Loucy (cell line): ENCODE data around the gene PRKCE.

ENCODE experiments used
- H2AFZ ChIP-seq: fragments of 200-600 bp; sonication (generic); 2 replicates; pipeline ENCODE4 v1.6.0; 2016; ENCODE audit warnings: antibody characterized with exemption, mild to moderate bottlenecking, low read length, moderate library complexity
- H3F3A ChIP-seq: fragments of 200-600 bp; 2 replicates; pipeline ENCODE4 v1.6.0; 2016; ENCODE audit warnings: antibody characterized with exemption, low read depth, mild to moderate bottlenecking
- H3K27me3 ChIP-seq: fragments of 200-600 bp; sonication (generic); 2 replicates; pipeline ENCODE4 v1.6.1; 2014; ENCODE audit warnings: low read length, mild to moderate bottlenecking; ENCODE audit not compliant: insufficient read depth, poor library complexity, severe bottlenecking
- H3K36me3 ChIP-seq: fragments of 200-600 bp; sonication (generic); 2 replicates; pipeline ENCODE4 v1.6.1; 2016; ENCODE audit warnings: low read length; ENCODE audit not compliant: insufficient read depth
- H3K4me1 ChIP-seq: fragments of 200-600 bp; sonication (generic); 2 replicates; pipeline ENCODE4 v1.5.1; 2014; ENCODE audit warnings: low read length, mild to moderate bottlenecking; ENCODE audit not compliant: insufficient read depth, poor library complexity, severe bottlenecking
- H3K4me2 ChIP-seq: fragments of 200-600 bp; sonication (generic); 2 replicates; pipeline ENCODE4 v1.6.0; 2014; ENCODE audit warnings: antibody characterized with exemption, low read length, low read depth, mild to moderate bottlenecking; ENCODE audit not compliant: poor library complexity, severe bottlenecking
- H3K4me3 ChIP-seq: fragments of 200-600 bp; sonication (generic); 2 replicates; pipeline ENCODE4 v1.5.1; 2014; ENCODE audit warnings: low read length, mild to moderate bottlenecking, mixed read lengths; ENCODE audit not compliant: poor library complexity, severe bottlenecking
- H3K79me2 ChIP-seq: fragments of 200-600 bp; sonication (generic); 2 replicates; pipeline ENCODE4 v1.6.1; 2014; ENCODE audit warnings: low read length; ENCODE audit not compliant: insufficient read depth
- H3K9ac ChIP-seq: fragments of 200-600 bp; sonication (generic); 2 replicates; pipeline ENCODE4 v1.6.0; 2014; ENCODE audit warnings: mild to moderate bottlenecking, low read depth, low read length, moderate library complexity; ENCODE audit not compliant: poor library complexity, severe bottlenecking
- H3K9me2 ChIP-seq: fragments of 200-600 bp; sonication (generic); replicated peaks from 2 replicates; pipeline ENCODE4 v1.6.1; 2016; ENCODE audit warnings: low read depth, low read length, mixed read lengths
- H3K9me3 ChIP-seq: fragments of 200-600 bp; sonication (generic); 2 replicates; pipeline ENCODE4 v1.6.1; 2014; ENCODE audit warnings: mild to moderate bottlenecking, antibody characterized with exemption, low read length, low read depth; ENCODE audit not compliant: insufficient read depth
- H4K20me1 ChIP-seq: fragments of 200-600 bp; sonication (generic); 2 replicates; pipeline ENCODE4 v1.6.0; 2014; ENCODE audit warnings: antibody characterized with exemption, low read length, mild to moderate bottlenecking; ENCODE audit not compliant: insufficient read depth, poor library complexity, severe bottlenecking
- EZH2phosphoT487 ChIP-seq: fragments of 200-600 bp; IDR thresholded peaks from 2 replicates; pipeline ENCODE4 v1.6.1; 2018; ENCODE audit warnings: antibody characterized with exemption, mild to moderate bottlenecking, moderate library complexity, borderline replicate concordance
- TF ChIP-seq, protein P1 (sequence below): fragments of 200-600 bp; sonication (generic); conservative IDR thresholded peaks from 2 replicates; pipeline ENCODE4 v1.5.1; 2014; ENCODE audit warnings: mild to moderate bottlenecking, antibody characterized with exemption, low read length

Gene PRKCE

DNA sequence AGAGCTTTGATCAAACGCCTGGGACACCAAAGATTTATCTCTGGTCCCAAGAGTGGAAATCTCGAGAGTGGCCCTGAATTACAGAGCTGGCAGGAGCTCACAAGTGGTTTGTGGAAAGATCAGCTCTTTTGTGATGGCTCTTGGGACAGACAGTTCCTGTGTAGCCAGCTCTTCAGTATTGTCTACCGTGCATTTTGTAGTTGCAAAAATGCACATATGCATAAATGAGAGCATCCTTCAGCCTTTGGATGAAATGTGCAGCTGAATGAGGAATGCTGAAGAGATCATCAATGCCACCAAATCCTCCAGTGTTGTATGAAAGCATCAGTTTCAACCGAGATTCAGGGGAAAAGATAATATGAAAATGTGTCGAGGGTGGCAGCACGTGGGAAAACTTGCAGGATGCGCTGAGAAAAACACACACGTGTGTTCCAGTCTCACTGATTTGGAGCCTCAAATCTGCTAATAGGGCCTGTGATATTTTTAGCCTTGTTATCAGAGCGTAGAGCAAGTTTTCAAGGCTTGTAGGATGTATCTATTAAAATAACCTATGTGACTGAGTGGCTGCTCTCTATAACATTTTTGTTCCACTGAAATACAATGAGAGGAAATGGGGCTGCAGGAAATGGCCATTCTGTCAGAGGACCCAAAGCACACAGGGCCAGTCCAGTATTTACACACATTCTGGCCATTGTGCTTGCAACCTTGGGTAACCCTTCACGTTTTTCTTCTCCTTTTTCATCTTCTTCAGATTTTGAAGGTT is 138.7 kb downstream of the PRKCE start:
- H3K9me3 ChIP-seq: no peaks in the 10 kb centered on the region
- H3F3A ChIP-seq: no peaks in the 10 kb centered on the region
- peaks cover 22% of the 10 kb centered on the region; the same call in 1 of the 2 replicates for H3K79me2 ChIP-seq
- H3K9ac ChIP-seq: peak overlapping the region; percentile 33
- H3K9me2 ChIP-seq: no peaks in the 10 kb centered on the region
- H2AFZ ChIP-seq: no peak overlapping the region
- TF ChIP-seq, protein P1, sequence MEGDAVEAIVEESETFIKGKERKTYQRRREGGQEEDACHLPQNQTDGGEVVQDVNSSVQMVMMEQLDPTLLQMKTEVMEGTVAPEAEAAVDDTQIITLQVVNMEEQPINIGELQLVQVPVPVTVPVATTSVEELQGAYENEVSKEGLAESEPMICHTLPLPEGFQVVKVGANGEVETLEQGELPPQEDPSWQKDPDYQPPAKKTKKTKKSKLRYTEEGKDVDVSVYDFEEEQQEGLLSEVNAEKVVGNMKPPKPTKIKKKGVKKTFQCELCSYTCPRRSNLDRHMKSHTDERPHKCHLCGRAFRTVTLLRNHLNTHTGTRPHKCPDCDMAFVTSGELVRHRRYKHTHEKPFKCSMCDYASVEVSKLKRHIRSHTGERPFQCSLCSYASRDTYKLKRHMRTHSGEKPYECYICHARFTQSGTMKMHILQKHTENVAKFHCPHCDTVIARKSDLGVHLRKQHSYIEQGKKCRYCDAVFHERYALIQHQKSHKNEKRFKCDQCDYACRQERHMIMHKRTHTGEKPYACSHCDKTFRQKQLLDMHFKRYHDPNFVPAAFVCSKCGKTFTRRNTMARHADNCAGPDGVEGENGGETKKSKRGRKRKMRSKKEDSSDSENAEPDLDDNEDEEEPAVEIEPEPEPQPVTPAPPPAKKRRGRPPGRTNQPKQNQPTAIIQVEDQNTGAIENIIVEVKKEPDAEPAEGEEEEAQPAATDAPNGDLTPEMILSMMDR: no peak
- no peak for TF ChIP-seq EZH2phosphoT487
- no peaks in the 10 kb centered on the region for H4K20me1 ChIP-seq
- no peak overlapping the region for H3K4me3 ChIP-seq
- no peaks in the 10 kb centered on the region for H3K27me3 ChIP-seq
- no peaks in the 10 kb centered on the region for H3K36me3 ChIP-seq
- peaks cover 20% of the 10 kb centered on the region for H3K4me1 ChIP-seq
- no peak overlapping the region for H3K4me2 ChIP-seq

DNA sequence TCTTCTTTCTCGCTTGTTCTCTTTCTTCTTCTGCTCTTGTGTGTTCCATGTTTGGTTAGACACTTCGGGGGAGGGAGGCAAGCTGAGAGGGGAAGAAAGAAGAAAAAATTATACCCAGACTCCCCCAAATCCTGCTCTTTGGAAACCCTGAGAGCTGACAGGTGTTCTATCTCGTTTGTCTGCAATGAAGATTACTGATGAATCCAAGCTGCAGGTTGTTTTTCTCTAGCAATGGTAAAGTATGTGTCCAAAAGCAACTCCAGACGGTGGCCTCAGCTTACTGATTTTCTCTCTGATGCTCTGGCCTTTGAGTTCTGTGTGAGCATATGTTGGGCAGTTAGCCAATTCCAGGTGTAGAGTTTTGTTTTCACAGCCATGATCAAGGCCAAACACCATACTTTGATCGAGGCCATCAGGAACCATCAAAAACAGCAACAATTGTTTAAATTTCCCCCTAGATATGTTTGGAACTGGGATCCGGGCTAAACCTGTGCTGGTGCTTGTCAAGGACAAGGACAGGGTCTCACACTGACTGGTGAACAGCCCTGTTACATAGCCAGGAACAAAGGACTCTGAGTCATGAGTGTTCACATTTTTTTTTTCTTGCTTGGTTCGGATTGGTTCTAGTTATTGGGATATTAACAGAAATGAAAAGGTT is 142.0 kb downstream of the PRKCE start:
- H3K36me3 ChIP-seq: no peaks in the 10 kb centered on the region
- H3K4me2 ChIP-seq: no peak overlapping the region

DNA sequence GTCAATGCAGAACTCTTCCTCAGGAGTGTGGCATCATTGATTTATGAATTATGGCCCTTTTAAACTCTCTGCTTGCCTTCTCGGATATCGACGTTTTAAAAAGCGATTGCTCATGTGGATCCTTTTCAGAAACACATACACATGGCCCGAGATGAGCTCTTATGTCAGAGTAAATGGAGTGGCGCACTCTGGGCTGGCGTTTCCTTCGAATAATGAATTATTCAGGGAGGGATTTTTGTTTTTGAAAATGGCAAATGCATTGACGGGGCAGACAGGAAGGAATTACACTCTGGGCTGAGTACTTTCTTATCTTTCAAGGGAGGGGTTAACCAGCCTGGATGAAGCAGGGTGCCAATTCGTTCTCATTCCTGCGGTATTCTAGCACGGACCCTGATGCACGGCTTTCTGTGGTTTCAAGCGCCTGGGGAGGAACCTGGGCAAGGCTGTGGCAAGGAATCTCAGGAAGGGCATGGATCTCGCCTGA is 142.7 kb downstream of the PRKCE start:
- Histone ChIP-seq H3K4me2 (no peak overlapping the region), H3F3A (no peaks in the 10 kb centered on the region), H3K79me2 (peaks cover 27% of the 10 kb centered on the region; the same call in 1 of the 2 replicates), H3K4me1 (peaks cover 15% of the 10 kb centered on the region), H4K20me1 (no peaks in the 10 kb centered on the region), H3K9ac (no peak overlapping the region), H2AFZ (no peak overlapping the region), H3K4me3 (no peak overlapping the region), H3K36me3 (no peaks in the 10 kb centered on the region), H3K9me2 (no peaks in the 10 kb centered on the region), H3K27me3 (no peaks in the 10 kb centered on the region), H3K9me3 (no peaks in the 10 kb centered on the region)
- TF ChIP-seq, protein P1: no peak
- no peak for TF ChIP-seq EZH2phosphoT487

More for the DNA sequence above, 142.0 kb downstream of the PRKCE start:
- Histone ChIP-seq H3K4me3 (no peak overlapping the region), H3K9ac (no peak overlapping the region), H4K20me1 (no peaks in the 10 kb centered on the region), H3K4me1 (peaks cover 20% of the 10 kb centered on the region), H3K9me3 (no peaks in the 10 kb centered on the region), H2AFZ (no peak overlapping the region), H3K27me3 (no peaks in the 10 kb centered on the region), H3F3A (no peaks in the 10 kb centered on the region), H3K79me2 (peaks cover 27% of the 10 kb centered on the region; the same call in 1 of the 2 replicates), H3K9me2 (no peaks in the 10 kb centered on the region)
- no peak for TF ChIP-seq EZH2phosphoT487
- TF ChIP-seq, protein P1: no peak
